ENCODE measurements around the gene ERBB2.
"Not testable (repeated sequence)": the region's sequence is repeated elsewhere in the genome, so short reads cannot be mapped to it uniquely, and the experiment has no call there.

Gene ERBB2

GRCh38 chr17:39700148-39700987 is 504 bp downstream of the ERBB2 start:
- Histone ChIP-seq H3K27ac (peak overlapping the region; percentile 72 to 95 (median 89)), H3K4me3 (peak overlapping the region; percentile 55 to 90 (median 78))

GRCh38 chr17:39701012-39701783 is 1.3 kb downstream of the ERBB2 start:
- Histone ChIP-seq H3K4me3 (peak overlapping the region; percentile 55 to 90 (median 78)), H3K27ac (peak overlapping the region in 17 of 21 experiments; percentile 1 to 95 (median 89))

GRCh38 chr17:39701784-39702422 is 2.0 kb downstream of the ERBB2 start:
- H3K27ac ChIP-seq, result peak overlapping the region in 6 of 21 experiments; percentile 7 to 95 (median 33)
- H3K4me3 ChIP-seq, result peak overlapping the region in 3 of 7 experiments; percentile 69 to 85 (median 80)

- Histone ChIP-seq H3K27ac (peak overlapping the region in 11 of 21 experiments; percentile 2 to 87 (median 37)), H3K4me3 (no peak overlapping the region)
Measured at GRCh38 chr17:39702901-39703893, 3.3 kb downstream of the ERBB2 start.

- Histone ChIP-seq H3K4me3 (no peak overlapping the region), H3K27ac (peak overlapping the region in 6 of 21 experiments; percentile 2 to 87 (median 38))
Measured at GRCh38 chr17:39703913-39704312, 4.0 kb downstream of the ERBB2 start.

GRCh38 chr17:39704821-39705551 is 5.1 kb downstream of the ERBB2 start:
- H3K27ac ChIP-seq, result peak overlapping the region in 19 of 21 experiments; percentile 49 to 88 (median 76)
- H3K4me3 ChIP-seq, result no peak overlapping the region

- Histone ChIP-seq H3K4me3 (peak overlapping the region in 1 of 7 experiments; percentile 3), H3K27ac (peak overlapping the region in 20 of 21 experiments; percentile 47 to 88 (median 76))
Measured at GRCh38 chr17:39705786-39706348, 6.0 kb downstream of the ERBB2 start.

- Histone ChIP-seq H3K27ac (peak overlapping the region in 20 of 21 experiments; percentile 47 to 88 (median 76)), H3K4me3 (peak overlapping the region in 1 of 7 experiments; percentile 3)
Measured at GRCh38 chr17:39706383-39706782, 6.5 kb downstream of the ERBB2 start.

GRCh38 chr17:39706921-39707337 is 7.1 kb downstream of the ERBB2 start:
- no peak overlapping the region for H3K4me3 ChIP-seq
- peak overlapping the region in 17 of 21 experiments; percentile 49 to 88 (median 77) for H3K27ac ChIP-seq

GRCh38 chr17:39709319-39709997 is 9.6 kb downstream of the ERBB2 start:
- no peak overlapping the region for H3K27ac ChIP-seq

GRCh38 chr17:39709998-39710964 is 10.4 kb downstream of the ERBB2 start:
- Histone ChIP-seq H3K4me3 (no peak overlapping the region), H3K27ac (no peak overlapping the region)

More at GRCh38 chr17:39709319-39709997, 9.6 kb downstream of the ERBB2 start:
- H3K4me3 ChIP-seq, result no peak overlapping the region

- not testable (repeated sequence) for H3K4me3 ChIP-seq, H3K27ac ChIP-seq
Measured at GRCh38 chr17:39711071-39711470, 11.2 kb downstream of the ERBB2 start.

- H3K27ac ChIP-seq, result no peak overlapping the region
- H3K4me3 ChIP-seq, result no peak overlapping the region
Measured at GRCh38 chr17:39711851-39712250, 12.0 kb downstream of the ERBB2 start.

GRCh38 chr17:39714234-39714633 is 14.4 kb downstream of the ERBB2 start:
- H3K4me3 ChIP-seq, result no peak overlapping the region

GRCh38 chr17:39715375-39716072 is 15.7 kb downstream of the ERBB2 start:
- Histone ChIP-seq H3K27ac (peak overlapping the region in 11 of 21 experiments; percentile 15 to 86 (median 81)), H3K4me3 (no peak overlapping the region)

More at GRCh38 chr17:39714234-39714633, 14.4 kb downstream of the ERBB2 start:
- H3K27ac ChIP-seq, result no peak overlapping the region
